Femur (tissue), 1 donor: Measurements from ENCODE around the gene CABP7.
"Not testable (repeated sequence)": the region's sequence is repeated elsewhere in the genome, so short reads cannot be mapped to it uniquely, and the experiment has no call there.

Experiments
- DNase-seq: peaks from one replicate; pipeline ENCODE4 v3.0.0-alpha.2; 2017

CABP7 gene

GRCh38 chr22:29751669-29752068 is 31.9 kb downstream of the CABP7 start:
- no peak for DNase-seq

GRCh38 chr22:29753808-29754657 is 34.2 kb downstream of the CABP7 start:
- no peak for DNase-seq

GRCh38 chr22:29754658-29755395 is 35.0 kb downstream of the CABP7 start:
- DNase-seq, result not testable (repeated sequence)

GRCh38 chr22:29755889-29756288 is 36.1 kb downstream of the CABP7 start:
- DNase-seq, result no peak

GRCh38 chr22:29756341-29756740 is 36.5 kb downstream of the CABP7 start:
- no peak for DNase-seq

GRCh38 chr22:29757096-29757495 is 37.3 kb downstream of the CABP7 start:
- DNase-seq, result no peak

- no peak for DNase-seq
Measured at GRCh38 chr22:29758068-29758622, 38.3 kb downstream of the CABP7 start.

- DNase-seq, result no peak
Measured at GRCh38 chr22:29758959-29759358, 39.2 kb downstream of the CABP7 start.

GRCh38 chr22:29762263-29762662 is 42.5 kb downstream of the CABP7 start:
- no peak for DNase-seq

GRCh38 chr22:29765905-29766631 is 46.3 kb downstream of the CABP7 start:
- DNase-seq, result no peak

GRCh38 chr22:29766632-29767170 is 46.9 kb downstream of the CABP7 start, which contains the start of gene ZMAT5:
Gene ZMAT5, minus strand, starts transcription at chr22:29767007. Its CDS starts 18,463 bp downstream, at chr22:29748544.
- DNase-seq, result peak; percentile 96

- DNase-seq, result peak; percentile 94
Measured at GRCh38 chr22:29767171-29768051, 47.6 kb downstream of the CABP7 start, which contains the start of gene UQCR10. Gene UQCR10, plus strand, starts transcription at chr22:29767369. Its CDS starts 30 bp downstream, at chr22:29767399.

- no peak for DNase-seq
Measured at GRCh38 chr22:29768052-29768693, 48.4 kb downstream of the CABP7 start.

GRCh38 chr22:29769723-29770321 is 50.0 kb downstream of the CABP7 start:
- no peak for DNase-seq

GRCh38 chr22:29772170-29772641 is 52.4 kb downstream of the CABP7 start:
- DNase-seq, result peak; percentile 67

GRCh38 chr22:29773233-29773632 is 53.4 kb downstream of the CABP7 start:
- no peak for DNase-seq

- DNase-seq, result no peak
Measured at GRCh38 chr22:29780220-29780619, 60.4 kb downstream of the CABP7 start.

- DNase-seq, result no peak
Measured at GRCh38 chr22:29780748-29781676, 61.2 kb downstream of the CABP7 start.
